Ectodermal cell (in vitro differentiated cells): ENCODE results near the gene UGT1A7.
"Not testable (repeated sequence)": the region's sequence is repeated elsewhere in the genome, so short reads cannot be mapped to it uniquely, and the experiment has no call there.

Source experiments
- H3K27ac ChIP-seq: 2 replicates; pipeline ENCODE4 v1.7.0; 2013; ENCODE audit warnings: mild to moderate bottlenecking, low read depth, low read length; ENCODE audit not compliant: insufficient read depth, poor library complexity, severe bottlenecking
- H3K27me3 ChIP-seq: 2 replicates; pipeline ENCODE4 v1.7.0; 2013; ENCODE audit warnings: mild to moderate bottlenecking, low read length; ENCODE audit not compliant: insufficient read depth, control insufficient read depth, poor library complexity, severe bottlenecking
- H3K36me3 ChIP-seq: one replicate; pipeline ENCODE4 v1.7.0; 2013; ENCODE audit warnings: low read length; ENCODE audit not compliant: control insufficient read depth, insufficient read depth
- H3K4me1 ChIP-seq: one replicate; pipeline ENCODE4 v1.7.0; 2013; ENCODE audit warnings: low read length; ENCODE audit not compliant: control insufficient read depth, insufficient read depth
- H3K4me3 ChIP-seq: 2 replicates; pipeline ENCODE4 v1.7.0; 2013; ENCODE audit warnings: low read depth, low read length, control low read depth; ENCODE audit not compliant: insufficient read depth
- H3K9me3 ChIP-seq: 2 replicates; pipeline ENCODE4 v1.7.0; 2013; ENCODE audit warnings: mild to moderate bottlenecking, low read length, moderate library complexity; ENCODE audit not compliant: control insufficient read depth
- WGBS, 2 experiments: methylation state at CpG; one replicate each; pipeline ENCODE4 v1.1.7; 2013; ENCODE audit warnings: missing lambda C conversion rate in 2 of 2; 5-methylcytosine and 5-hydroxymethylcytosine counted together

UGT1A7 gene

GRCh38 chr2:233745073-233745755 is 63.5 kb downstream of the UGT1A7 start:
- no peaks in the 10 kb centered on the region for H3K9me3 ChIP-seq
- H3K4me1 ChIP-seq: no peaks in the 10 kb centered on the region
- no peaks in the 10 kb centered on the region for H3K27me3 ChIP-seq
- no peak overlapping the region for H3K27ac ChIP-seq
- no peaks in the 10 kb centered on the region for H3K36me3 ChIP-seq
- no peak overlapping the region for H3K4me3 ChIP-seq
- WGBS, 2 experiments: 89 to 96% methylated on average over 5 of the region's 5 CpGs

- WGBS, 2 experiments: 87 to 97% methylated on average over 2 of the region's 2 CpGs
- not testable (repeated sequence) for H3K4me1 ChIP-seq, H3K27ac ChIP-seq, H3K36me3 ChIP-seq, H3K27me3 ChIP-seq, H3K4me3 ChIP-seq, H3K9me3 ChIP-seq
These were observed 64.1 kb downstream of the UGT1A7 start for GRCh38 chr2:233745838-233746237.

GRCh38 chr2:233746475-233747282 is 65.0 kb downstream of the UGT1A7 start:
- Histone ChIP-seq H3K36me3 (no peaks in the 10 kb centered on the region), H3K4me3 (no peak overlapping the region), H3K27me3 (no peaks in the 10 kb centered on the region), H3K27ac (no peak overlapping the region), H3K4me1 (no peaks in the 10 kb centered on the region), H3K9me3 (no peaks in the 10 kb centered on the region)
- 84 to 85% methylated on average over 10 of the region's 10 CpGs for WGBS, 2 experiments

- no peaks in the 10 kb centered on the region for H3K9me3 ChIP-seq
- no peaks in the 10 kb centered on the region for H3K27me3 ChIP-seq
- 93 to 94% methylated on average over 6 of the region's 6 CpGs for WGBS, 2 experiments
These were observed 65.5 kb downstream of the UGT1A7 start for GRCh38 chr2:233747283-233747544.

GRCh38 chr2:233750689-233751088 is 69.0 kb downstream of the UGT1A7 start:
- H3K27ac ChIP-seq, H3K4me3 ChIP-seq, H3K4me1 ChIP-seq, H3K9me3 ChIP-seq, H3K27me3 ChIP-seq, H3K36me3 ChIP-seq: not testable (repeated sequence)
- 76 to 85% methylated on average over 2 of the region's 2 CpGs for WGBS, 2 experiments

More at GRCh38 chr2:233747283-233747544, 65.5 kb downstream of the UGT1A7 start:
- Histone ChIP-seq H3K4me3 (no peak overlapping the region), H3K27ac (no peak overlapping the region), H3K36me3 (no peaks in the 10 kb centered on the region), H3K4me1 (no peaks in the 10 kb centered on the region)

- not testable (repeated sequence) for H3K4me3 ChIP-seq, H3K9me3 ChIP-seq, H3K4me1 ChIP-seq, H3K27me3 ChIP-seq, H3K27ac ChIP-seq, H3K36me3 ChIP-seq
- WGBS, 2 experiments: 88 to 89% methylated on average over 2 of the region's 2 CpGs
These were observed 69.7 kb downstream of the UGT1A7 start for GRCh38 chr2:233751212-233752009.

- Histone ChIP-seq H3K36me3 (no peaks in the 10 kb centered on the region), H3K4me3 (no peak overlapping the region), H3K4me1 (no peaks in the 10 kb centered on the region), H3K27me3 (no peaks in the 10 kb centered on the region), H3K27ac (no peak overlapping the region), H3K9me3 (no peaks in the 10 kb centered on the region)
- WGBS, 2 experiments: 96% methylated on average over 42 of the region's 44 CpGs
These were observed 73.3 kb downstream of the UGT1A7 start for GRCh38 chr2:233754872-233755611.

- Histone ChIP-seq H3K4me3 (no peak overlapping the region), H3K4me1 (no peaks in the 10 kb centered on the region), H3K27me3 (no peaks in the 10 kb centered on the region), H3K36me3 (no peaks in the 10 kb centered on the region), H3K27ac (no peak overlapping the region), H3K9me3 (no peaks in the 10 kb centered on the region)
- 95 to 98% methylated on average over 6 to 7 of the region's 7 CpGs for WGBS, 2 experiments
These were observed 74.9 kb downstream of the UGT1A7 start for GRCh38 chr2:233756429-233757081.

GRCh38 chr2:233758141-233758540 is 76.4 kb downstream of the UGT1A7 start:
- Histone ChIP-seq H3K9me3 (no peaks in the 10 kb centered on the region), H3K27me3 (no peaks in the 10 kb centered on the region), H3K4me1 (no peaks in the 10 kb centered on the region), H3K36me3 (no peaks in the 10 kb centered on the region), H3K4me3 (no peak overlapping the region), H3K27ac (no peak overlapping the region)
